Mammary epithelial cell (primary cell): ENCODE measurements around the gene SH3BP5L.

Source experiments
- CTCF ChIP-seq, 2 donors: IDR thresholded peaks in 1 of 2; conservative IDR thresholded peaks in 1 of 2; 2 replicates each; pipeline ENCODE4 v1.5.1; 2011 to 2012; ENCODE audit warnings: inconsistent platforms in 2 of 2, low read length in 2 of 2, mild to moderate bottlenecking in 2 of 2, control low read depth in 1 of 2, low read depth in 1 of 2; ENCODE audit not compliant: insufficient read depth in 1 of 2; ENCODE audit errors: extremely low read depth in 1 of 2
- EZH2 ChIP-seq: IDR thresholded peaks from 2 replicates; pipeline ENCODE4 v1.6.1; 2012; ENCODE audit warnings: low read length, inconsistent platforms, borderline replicate concordance

DNA sequence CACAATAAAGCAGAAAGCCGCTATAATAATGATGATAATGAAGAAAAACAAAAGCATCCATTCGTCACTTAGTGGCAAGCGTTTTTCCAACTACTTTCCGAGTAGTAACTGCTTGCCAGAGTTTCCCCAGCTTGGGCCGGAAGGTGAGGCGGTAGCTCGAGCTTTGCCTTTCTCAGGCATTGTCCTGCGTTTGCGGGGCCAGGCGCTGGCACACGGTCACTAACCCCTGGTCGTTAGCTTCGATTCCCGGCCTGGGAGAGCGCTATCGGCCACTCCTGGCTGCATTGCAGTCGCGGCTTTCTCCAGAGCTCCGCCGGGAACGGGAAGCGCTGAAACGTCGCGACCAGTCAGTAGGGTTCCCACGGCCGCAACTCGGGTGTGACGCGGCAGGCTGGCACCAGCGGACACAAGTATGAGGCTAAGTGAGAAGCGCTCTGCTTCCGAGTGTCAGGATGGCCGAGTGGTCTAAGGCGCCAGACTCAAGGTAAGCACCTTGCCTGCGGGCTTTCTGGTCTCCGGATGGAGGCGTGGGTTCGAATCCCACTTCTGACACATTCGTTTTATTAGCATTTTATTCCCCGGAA lies 47.8 kb upstream of the SH3BP5L start:
- TF ChIP-seq CTCF (conservative IDR thresholded peaks at IDR 0.05 in 1 of 2, IDR thresholded peaks at IDR 0.05 in 1 of 2; ENCODE audit: extremely low read depth in 1 of 2, insufficient read depth in 1 of 2, low read depth in 1 of 2, low read length in 2 of 2), result peak in 1 of 2 donors; percentile 14
- no peak for TF ChIP-seq EZH2
